Inferior parietal cortex (tissue), 1 donor: ENCODE results near the gene GSKIP.

Source experiments
- DNase-seq: peaks from one replicate; pipeline ENCODE4 v3.0.0-alpha.2; 2016; ENCODE audit errors: extremely low spot score

GSKIP gene

DNA sequence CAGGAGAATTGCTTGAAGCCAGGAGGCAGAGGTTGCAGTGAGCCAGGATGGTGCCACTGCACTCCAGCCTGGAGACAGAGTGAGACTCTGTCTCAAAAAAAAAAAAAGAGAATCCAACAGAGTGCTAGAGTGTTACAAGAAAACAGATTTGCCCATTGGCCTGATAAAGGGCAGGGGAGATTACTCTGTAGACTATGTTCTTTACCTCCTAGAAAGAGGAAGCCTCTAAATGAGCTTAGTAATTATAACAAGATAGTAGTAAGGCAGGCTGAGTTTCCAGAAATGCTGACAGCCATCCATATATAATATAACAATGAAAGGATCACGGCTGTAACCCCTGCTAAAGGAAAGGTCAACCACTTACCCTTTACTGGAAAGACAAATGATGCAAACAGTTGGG, 53.0 kb downstream of the GSKIP start:
- no peak for DNase-seq

DNA sequence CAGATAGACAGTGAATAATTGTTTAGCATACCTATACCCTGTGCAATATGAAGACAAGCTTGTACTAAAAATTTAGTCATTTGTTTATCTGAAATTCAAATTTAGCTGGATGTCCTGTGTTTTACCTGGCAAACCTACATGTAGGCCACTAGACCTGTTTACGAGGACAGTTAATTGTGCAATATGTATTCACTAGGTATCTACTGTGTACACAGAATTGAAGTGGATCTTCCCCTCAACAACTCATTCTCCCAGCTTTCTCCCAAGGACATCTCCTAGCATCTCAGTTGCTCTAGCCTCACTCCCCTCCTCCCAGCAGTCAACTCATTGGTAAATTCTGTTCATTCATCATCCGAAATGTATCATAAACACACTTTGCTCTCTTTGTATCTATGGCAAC, 53.9 kb downstream of the GSKIP start:
- no peak for DNase-seq

DNA sequence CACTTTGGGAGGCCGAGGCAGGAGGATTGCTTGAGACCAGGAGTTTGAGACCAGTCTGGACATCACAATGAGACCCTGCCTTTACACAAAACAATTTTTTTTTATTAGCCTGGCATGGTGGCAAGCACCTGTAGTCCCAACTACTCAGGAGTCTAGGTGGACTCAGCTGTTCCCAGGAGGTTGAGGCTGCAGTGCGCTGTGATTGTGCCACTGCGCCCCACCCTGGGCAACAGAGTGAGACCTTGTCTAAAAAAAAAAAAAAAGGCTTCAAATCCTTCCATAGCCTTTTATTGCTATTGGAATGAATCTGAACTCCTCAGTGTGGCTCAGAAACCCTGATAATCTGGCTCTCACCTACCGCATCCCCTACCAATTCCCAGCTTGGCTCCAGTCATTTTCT, 54.7 kb downstream of the GSKIP start:
- no peak for DNase-seq

DNA sequence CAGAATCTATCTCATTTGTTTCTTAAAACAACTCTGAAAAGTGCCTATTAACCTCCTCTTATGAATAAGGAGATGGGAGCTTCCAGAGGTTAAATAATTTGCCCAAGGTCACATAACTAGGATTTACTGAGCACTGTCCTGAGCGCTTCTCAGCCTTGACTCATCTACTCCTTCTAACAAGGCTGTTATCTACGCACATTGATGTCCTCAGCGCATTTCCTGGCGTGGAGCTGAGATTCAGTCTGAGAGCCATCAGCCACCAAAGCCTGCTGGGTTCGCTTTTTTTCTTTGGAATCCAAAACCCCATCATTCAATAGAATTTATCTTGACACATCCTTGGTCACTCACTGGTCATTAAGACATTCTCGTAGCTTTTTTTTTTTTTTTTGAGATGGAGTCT, 57.9 kb downstream of the GSKIP start:
- no peak for DNase-seq

DNA sequence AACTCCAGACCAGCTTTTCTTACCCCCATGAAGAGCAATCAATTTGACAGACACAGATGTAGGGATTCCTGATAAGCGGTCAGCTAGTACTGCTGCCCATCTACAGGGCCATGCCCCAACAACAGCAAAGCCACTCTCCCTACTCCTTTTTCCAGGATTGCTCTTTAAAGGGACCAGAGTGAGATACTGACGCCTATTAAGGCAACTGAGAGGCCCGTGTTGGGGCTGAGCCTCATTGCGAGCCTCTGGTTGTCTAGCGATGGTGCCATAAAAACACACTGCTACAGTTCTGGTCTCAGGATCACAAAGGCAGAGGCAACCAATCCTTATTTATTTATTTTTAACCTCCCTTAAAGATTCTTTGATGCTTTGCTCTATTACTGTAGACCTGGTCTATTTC, 59.7 kb downstream of the GSKIP start:
- peak; percentile 18 for DNase-seq

DNA sequence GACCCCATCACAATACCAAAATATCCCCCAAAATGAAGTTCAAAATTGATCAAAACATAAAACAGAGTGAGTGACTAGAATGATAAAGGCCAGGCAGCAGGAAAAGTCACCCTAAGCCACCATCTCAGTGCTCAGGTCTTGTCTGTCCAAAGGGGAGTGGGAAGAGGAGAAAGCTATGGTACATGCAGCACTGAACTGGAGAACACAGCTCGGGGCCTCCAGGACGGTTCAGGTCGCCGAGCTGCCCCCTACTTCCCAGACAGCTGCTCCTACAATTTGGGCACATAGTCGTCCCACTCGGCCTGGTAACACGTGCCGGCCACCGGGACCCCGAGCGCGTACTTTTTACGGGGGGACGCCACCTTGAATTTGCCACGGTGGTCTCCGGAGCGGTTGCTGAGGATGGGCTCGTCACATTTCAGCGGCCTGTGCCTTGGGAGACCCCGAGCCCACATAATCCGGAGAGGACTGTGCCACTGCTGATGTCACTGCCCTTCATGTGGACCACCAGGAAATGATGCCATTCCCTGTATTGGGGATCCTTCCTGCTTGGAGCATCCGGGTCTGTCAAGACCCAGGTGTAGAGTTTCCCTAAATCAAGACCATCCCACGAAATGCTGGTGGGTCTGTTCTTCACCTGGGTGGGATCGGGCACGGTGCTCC, 60.3 kb downstream of the GSKIP start:
- no peak for DNase-seq

DNA sequence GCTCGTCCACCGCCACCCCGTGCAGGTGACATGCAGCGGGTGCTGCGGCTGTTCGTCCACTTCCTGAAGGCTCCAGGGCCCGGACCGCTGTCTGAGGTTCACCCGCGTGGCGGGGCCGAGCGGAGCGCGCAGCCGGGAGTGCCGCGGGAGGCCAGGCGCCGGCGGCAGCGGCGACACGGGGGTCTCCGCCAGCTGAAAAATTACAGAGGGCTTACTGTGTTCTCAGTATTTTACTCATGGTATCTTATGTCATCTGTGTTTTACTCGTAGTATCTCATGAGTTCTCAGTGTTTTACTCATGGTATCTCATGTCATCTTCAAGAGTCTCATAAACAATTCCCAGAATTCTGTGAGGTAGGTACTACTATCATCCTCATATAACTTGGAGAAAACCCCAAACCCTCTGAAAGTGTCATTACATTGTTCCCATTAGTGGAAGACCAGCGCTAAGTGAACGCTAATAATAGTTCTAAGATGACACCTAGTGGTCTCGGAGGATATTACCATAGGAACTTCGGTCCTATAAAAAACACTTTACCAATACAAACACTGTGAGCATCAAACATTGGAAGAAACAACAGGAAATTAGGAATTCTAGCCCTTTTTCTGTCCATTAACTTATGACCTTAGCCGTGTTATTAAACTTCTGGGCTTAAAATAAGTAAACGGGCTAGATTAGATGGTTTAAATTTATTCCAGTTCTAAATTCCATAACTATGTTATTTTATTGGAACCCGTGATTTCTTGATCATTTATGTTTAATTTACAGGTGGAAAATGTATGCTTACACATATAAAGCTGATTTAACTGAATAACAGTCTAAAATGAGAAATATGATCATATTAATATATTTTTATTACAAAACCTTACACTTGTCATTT, 61.0 kb downstream of the GSKIP start:
- peak; percentile 96 for DNase-seq

DNA sequence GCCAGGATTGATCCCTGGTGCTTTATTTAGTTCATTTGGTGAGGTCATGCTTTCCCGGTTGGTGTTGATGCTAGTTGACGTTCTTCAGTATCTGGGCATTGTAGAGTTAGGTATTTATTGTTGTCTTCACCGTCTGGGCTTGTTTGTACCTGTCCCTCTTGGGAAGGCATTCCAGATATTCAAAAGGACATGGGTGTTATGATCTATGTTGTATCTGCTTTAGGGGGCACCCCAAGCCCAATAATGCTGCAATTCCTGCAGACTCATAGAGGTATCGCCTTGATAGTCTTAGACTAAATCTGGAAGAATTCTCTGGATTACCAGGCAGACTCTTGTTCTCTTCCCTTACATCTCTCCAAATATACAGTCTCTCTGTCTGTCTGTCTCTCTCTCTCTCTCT, 70.7 kb downstream of the GSKIP start:
- no peak for DNase-seq
